Kidney glomerular epithelial cell (primary cell): Measurements from ENCODE around the gene RAD51.
"Not testable (repeated sequence)": the region's sequence is repeated elsewhere in the genome, so short reads cannot be mapped to it uniquely, and the experiment has no call there.

ENCODE experiments used
- DNase-seq: peaks from one replicate; lab custom pipeline; 2025; lab: John Stamatoyannopoulos, UW

RAD51 gene

DNA sequence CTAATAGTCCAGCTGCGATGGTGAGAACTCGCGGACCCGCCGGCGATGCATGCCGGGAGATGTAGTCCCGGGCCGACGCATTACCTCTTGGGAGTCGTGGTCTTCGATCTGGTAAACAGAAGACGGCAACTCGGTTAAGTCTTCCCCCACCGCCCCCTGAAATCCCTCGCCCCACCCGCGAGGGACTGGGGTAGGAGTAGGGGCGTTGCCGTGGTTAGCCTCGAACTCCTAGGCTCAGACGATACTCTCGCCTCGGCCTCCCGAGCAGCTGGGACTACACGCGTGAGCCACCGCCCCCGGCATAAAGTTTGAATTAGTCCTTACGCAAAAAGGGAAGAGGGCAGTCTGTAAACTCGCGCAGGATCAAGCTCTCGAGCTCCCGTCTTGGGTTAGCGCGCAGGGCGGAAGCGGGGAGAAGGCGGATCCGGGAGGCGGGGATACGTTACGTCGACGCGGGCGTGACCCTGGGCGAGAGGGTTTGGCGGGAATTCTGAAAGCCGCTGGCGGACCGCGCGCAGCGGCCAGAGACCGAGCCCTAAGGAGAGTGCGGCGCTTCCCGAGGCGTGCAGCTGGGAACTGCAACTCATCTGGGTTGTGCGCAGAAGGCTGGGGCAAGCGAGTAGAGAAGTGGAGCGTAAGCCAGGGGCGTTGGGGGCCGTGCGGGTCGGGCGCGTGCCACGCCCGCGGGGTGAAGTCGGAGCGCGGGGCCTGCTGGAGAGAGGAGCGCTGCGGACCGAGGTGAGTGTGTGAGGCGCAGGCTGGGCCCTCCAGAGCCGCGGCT, at the start of gene RAD51:
Gene RAD51 (plus strand): TSS at position 487 of the 781 bp plus-strand sequence. CDS start 3,585 bp downstream, outside the sequence.
- peak; percentile 91 for DNase-seq

GRCh38 chr15:40647523-40647922, 47.5 kb upstream of the RAD51 start:
- DNase-seq, result no peak

GRCh38 chr15:40650479-40650878, 44.5 kb upstream of the RAD51 start:
- DNase-seq, result no peak

DNA sequence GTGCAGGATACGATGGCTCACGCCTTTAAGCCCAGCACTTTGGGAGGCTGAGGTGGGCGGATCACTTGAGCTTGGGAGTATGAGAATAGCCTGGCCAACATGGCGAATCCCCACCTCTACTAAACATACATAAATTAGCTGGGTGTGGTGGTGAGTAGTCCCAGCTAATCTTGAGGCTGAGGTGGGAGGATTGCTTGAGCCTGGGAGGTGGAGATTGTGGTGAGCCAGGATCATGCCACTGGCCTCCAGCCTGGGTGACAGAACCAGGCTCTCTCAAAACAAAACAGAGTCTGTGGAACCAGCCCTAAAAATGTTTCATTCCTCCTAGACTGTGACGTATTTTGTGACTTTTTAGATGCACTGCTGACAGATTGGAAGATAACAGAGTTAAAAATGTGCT, 34.3 kb upstream of the RAD51 start:
- DNase-seq, result no peak

GRCh38 chr15:40664909-40665308, 30.1 kb upstream of the RAD51 start:
- no peak for DNase-seq

- DNase-seq, result not testable (repeated sequence)
Measured at GRCh38 chr15:40676290-40676689, 18.7 kb upstream of the RAD51 start.

DNA sequence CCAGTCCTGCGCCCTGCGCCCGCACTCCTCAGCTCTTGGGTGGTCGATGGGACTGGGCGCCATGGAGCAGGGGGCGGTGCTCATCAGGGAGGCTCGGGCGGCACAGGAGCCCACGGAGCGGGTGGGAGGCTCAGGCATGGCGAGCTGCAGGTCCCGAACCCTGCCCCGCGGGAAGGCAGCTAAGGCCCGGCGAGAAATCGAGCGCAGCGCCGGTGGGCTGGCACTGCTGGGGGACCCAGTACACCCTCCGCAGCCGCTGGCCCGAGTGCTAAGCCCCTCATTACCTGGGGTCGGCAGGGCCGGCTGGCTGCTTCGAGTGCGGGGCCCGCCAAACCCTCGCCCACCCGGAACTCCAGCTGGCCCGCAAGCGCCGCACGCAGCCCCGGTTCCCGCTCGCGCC, 18.1 kb upstream of the RAD51 start:
- DNase-seq, result not testable (repeated sequence)

DNA sequence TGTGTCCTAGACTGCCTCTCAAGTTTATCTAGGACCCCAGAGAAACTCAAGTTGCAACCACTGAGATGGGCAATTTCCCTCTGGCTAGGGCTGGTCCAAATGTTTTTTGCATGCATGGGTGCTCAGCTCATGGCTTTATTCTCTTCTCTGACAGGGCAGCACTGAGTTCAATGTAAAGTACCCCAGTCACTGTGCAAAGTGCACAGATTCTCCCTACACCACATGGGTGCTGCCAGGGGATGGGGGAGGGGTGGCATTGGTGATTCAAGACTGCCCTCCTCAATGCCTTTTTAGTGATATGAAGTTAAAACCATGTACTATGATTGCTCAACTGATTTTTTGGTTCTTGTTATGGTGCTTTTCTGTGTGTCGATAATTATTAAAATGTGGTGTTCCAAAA, 14.8 kb upstream of the RAD51 start:
- DNase-seq, result no peak

DNA sequence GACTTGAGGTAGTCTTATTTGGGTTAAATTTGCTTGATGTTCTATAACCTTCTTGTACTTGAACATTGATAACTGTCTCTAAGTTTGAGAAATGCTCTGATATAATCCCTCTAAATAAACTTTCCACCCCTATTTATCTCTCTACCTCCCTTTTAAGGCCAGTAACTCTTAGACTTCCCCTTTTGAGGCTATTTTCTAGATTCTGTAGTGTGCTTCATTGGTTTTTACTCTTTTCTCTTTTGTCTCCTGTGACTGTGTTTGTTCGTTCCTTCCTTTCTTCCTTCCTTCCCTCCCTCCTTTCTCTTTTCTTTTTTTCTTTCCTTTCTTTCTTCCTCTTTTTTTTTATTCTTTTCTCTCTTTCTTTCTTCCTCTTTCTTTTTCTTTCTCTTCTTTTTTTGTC, 14.0 kb upstream of the RAD51 start:
- not testable (repeated sequence) for DNase-seq

GRCh38 chr15:40684381-40684780, 10.6 kb upstream of the RAD51 start:
- no peak for DNase-seq

- DNase-seq, result no peak
Measured at GRCh38 chr15:40685376-40685775, 9.6 kb upstream of the RAD51 start.

- no peak for DNase-seq
Measured at GRCh38 chr15:40688932-40689799, 5.8 kb upstream of the RAD51 start.

- no peak for DNase-seq
Measured at GRCh38 chr15:40691737-40692136, 3.2 kb upstream of the RAD51 start.

- DNase-seq, result peak; percentile 15
Measured at GRCh38 chr15:40693904-40694687, 878 bp upstream of the RAD51 start.

- DNase-seq, result no peak
Measured at GRCh38 chr15:40695469-40695890, 506 bp downstream of the RAD51 start.

DNA sequence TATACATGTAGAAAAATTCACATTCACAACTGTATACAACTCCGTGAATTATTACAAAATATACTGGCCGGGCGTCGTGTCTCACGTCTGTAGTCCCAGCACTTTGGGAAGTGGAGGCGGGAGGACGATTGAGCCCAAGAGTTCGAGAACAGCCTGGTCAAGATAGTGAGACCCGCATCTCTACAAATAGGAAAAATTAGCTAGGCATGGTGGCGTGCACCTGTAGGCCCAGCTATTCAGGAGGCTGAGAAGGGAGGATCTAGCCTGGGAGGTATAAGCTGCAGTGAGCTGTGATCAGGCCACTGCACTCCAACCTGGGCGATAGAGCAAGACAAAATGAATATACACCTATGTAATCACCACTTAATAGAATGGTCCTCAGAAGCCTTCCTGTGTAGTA, 1.3 kb downstream of the RAD51 start:
- DNase-seq, result no peak

GRCh38 chr15:40697916-40698315, 2.9 kb downstream of the RAD51 start:
- no peak for DNase-seq

GRCh38 chr15:40702077-40702476, 7.1 kb downstream of the RAD51 start:
- DNase-seq, result no peak

DNA sequence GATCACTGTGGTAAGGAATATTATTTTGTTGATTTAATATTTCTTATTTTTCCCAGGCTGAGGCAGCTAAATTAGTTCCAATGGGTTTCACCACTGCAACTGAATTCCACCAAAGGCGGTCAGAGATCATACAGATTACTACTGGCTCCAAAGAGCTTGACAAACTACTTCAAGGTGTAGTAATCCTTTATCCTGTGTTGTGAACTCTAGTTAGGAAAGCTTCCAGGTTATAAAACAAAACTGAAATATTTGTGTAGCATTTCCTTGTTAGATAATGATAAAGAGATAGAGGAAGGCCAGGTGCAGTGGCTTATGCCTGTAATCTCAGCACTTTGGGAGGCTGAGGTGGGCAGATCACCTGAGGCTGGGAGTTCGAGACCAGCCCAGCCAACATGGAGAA, 11.1 kb downstream of the RAD51 start:
- no peak for DNase-seq

DNA sequence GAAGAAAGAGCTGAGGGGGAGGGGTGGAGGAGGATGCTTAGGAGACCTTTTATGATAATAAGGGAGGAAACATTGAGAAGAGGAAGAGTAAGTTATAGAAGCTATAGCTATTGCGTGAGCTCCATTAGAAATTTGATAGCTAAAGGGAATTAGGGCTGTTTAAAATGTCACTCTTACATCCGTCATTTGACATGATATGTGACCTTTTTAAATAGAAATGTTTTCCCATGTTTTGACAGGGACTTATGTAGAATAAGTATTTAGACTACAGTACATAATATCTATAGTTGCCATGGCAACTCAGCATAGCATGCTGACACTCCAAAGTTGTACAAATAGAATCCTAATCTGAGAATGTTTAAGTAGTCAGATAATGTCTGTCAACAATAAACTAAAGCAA, 19.2 kb downstream of the RAD51 start:
- DNase-seq, result no peak

DNA sequence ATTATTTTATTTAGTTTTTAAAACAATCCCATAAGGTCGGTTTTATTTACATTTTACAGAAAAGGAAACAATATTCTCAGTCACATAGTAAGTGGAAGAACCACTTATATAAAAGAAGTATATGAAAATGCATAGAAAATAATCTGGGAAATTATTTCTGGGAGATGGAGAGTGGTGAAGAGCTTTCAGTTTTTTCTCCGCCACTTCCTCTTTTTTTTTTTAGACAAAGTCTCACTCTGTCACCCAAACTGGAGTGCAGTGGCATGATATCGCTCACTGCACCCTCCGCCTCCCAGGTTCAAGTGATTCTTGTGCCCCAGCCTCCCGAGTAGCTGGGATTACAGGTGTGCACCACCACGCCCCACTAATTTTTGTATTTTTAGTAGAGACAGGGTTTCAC, 21.2 kb downstream of the RAD51 start:
- no peak for DNase-seq

DNA sequence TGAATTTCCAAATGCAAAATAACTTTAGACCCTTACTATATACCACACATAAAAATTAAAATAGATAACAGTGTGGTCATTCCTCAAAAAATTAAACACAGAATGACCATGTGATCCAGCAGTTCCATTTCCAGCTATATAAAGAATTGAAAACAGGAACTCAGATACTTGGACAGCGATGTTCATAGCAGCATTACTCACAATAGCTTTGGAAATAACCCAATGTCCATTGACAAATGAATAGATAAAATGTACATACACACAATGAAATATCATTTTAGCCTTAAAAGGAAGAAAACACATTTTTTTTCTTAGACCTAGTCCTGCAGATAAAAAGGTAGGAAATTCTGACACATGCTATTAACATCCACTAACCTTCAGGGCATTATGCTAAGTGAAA, 26.7 kb downstream of the RAD51 start:
- DNase-seq, result no peak
